HG03135 (cell line): ENCODE data around the gene PRKAG3.

Experiments used
- ATAC-seq: cut with Tn5 transposase; IDR thresholded peaks from one replicate; pipeline ENCODE4 v1.9.1; 2021; ENCODE audit warnings: mild to moderate bottlenecking, moderate library complexity; ENCODE audit not compliant: unreplicated experiment

Gene PRKAG3

GRCh38 chr2:218831378-218831990 lies at the start of gene PRKAG3:
Gene PRKAG3 (minus strand): TSS chr2:218831803.
- no peak for ATAC-seq

GRCh38 chr2:218880859-218881594 lies 49.4 kb upstream of the PRKAG3 start:
- no peak for ATAC-seq

DNA sequence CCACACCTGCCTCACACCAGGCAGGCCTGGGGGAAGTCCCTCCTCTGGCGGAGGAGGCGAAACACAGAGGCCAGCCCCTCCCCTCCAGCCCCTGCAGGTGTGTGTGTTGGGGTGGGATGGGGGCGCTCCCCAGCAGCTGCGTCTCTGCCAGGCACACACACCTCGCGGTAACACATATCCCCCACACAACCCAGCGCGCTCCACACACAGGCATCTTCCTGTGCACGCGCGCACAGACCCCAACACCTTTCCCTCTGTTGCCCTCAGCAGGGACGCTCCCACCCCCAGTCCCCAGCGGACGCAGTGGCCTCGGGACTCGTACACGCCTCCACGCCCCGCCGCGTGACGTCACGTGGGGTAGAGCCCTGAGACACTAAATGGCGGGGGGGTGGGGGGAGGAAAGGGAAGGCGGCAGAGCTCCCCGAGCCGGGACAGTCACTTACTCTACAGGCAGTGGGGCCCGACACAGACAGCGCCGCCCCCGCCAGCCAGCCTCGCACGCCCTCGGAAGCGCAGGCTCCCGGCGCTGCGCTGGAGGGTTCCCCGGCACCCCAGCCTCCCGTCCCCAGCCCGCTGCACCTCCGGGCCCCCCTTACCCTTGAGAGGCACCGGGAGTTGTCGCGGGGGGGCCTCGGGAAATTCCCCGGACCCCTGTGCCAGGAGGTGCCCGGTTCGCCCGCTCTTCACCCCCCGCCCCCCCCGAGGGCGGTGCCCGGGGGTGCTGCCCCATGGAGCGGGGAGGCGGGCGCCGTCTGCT lies 48.7 kb upstream of the PRKAG3 start, which contains the start of gene WNT10A:
Gene WNT10A, plus strand, starts transcription at position 751 of the 757 bp plus-strand sequence. CDS start 144 bp downstream, outside the sequence.
- ATAC-seq: peak; percentile 61

DNA sequence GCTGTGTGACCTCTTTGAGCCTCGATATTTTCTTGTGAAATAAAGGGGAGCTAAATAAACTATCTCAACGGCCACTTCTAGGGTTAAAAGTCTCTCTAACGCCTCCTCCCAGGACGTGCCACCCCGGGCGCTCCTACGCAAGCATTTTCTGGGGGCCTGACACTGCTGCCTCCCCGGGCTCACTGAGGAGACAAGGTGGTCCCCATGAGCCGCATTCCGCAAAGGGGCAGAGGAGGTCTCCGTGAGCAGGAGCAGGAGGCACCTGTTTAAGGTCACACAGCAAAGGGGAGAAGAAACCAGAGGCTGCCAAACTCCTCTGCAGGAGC lies 48.1 kb upstream of the PRKAG3 start:
- no peak for ATAC-seq

GRCh38 chr2:218878926-218879761 lies 47.5 kb upstream of the PRKAG3 start:
- no peak for ATAC-seq

DNA sequence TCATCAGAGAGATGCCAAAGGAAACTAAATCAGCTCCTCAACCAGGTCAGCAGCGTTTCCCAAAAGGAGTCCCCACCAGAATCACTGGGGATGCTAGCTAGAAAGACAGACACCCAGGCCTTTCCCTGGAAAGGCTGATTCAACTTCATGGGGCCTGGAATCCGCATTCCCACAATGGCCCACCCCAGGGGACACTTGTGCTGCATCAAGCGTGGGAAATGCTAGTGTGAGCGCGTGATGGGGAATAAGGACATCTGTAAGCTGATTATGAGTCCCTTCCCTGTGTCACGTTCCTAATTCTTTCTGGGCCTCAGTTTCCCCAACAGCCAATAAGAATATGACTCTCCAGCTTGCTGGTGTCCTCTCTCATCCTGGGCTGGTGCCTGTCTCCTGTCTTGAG lies 46.9 kb upstream of the PRKAG3 start:
- ATAC-seq: no peak

DNA sequence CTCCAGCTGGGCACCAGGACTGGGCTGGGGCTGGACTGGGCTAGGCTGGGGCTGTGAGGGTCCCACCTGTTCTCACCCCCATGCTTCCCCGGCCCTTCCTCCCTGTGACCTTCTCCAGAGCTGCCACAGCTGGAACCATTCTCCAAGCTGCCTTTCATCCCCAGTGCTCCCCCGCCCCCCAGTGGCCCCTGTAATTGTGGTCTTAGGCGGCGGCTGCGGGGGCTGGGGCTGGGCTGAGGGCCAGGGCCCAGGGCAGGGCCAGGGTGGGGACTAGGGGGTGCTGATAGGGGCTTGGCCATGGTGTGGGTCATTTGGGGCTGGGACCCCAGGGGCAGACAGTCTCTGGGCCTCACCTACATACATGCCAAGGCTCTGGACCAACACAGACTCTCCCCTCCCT lies 46.3 kb upstream of the PRKAG3 start:
- no peak for ATAC-seq

DNA sequence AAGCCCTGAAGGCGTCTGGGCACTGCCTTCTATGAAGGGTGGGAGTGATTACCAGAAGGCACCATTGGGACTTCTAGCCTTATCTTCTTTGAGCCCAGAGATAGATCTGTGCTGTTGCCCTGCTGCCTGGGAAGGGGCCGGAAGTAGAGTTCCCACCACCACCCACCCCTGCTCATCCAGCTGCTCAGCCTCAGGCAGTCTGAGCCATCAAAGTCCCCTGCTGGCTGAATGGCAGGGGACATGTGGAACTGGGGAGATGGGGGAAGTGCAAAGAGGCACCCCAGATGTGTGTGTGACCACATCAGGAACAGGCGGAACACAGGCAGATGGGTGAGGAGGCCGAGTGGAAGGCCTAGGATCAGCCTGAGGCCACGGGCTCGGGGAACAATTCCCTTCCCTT lies 45.7 kb upstream of the PRKAG3 start:
- ATAC-seq: no peak

GRCh38 chr2:218876562-218877219 lies 45.1 kb upstream of the PRKAG3 start:
- no peak for ATAC-seq

DNA sequence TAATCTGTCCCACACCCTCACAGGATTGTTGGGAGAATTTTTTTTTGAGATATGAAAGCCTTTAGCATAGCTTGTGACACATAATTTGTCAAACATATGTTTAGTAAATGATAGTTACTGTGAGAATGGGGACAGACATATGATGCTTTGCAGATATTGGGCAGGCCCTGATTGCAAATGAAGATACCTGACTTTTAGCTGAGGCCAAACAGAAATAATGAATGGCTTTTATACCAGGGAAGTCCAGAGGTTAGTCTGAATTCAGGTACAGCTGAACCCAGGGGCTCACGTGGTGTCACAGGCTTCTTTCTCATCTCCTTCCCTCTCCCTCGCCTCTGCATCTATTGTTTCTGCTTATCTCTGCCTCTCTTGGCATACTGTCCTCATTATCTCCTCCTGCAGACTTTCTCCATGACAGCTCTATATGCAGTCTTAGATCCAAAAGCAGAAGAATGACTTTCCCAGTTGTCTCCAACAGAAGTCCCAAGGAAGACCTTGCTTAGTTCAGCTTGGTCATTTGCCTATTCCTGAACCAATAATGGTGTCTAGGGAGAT lies 44.2 kb upstream of the PRKAG3 start:
- no peak for ATAC-seq

GRCh38 chr2:218873359-218874194 lies 42.0 kb upstream of the PRKAG3 start:
- no peak for ATAC-seq

DNA sequence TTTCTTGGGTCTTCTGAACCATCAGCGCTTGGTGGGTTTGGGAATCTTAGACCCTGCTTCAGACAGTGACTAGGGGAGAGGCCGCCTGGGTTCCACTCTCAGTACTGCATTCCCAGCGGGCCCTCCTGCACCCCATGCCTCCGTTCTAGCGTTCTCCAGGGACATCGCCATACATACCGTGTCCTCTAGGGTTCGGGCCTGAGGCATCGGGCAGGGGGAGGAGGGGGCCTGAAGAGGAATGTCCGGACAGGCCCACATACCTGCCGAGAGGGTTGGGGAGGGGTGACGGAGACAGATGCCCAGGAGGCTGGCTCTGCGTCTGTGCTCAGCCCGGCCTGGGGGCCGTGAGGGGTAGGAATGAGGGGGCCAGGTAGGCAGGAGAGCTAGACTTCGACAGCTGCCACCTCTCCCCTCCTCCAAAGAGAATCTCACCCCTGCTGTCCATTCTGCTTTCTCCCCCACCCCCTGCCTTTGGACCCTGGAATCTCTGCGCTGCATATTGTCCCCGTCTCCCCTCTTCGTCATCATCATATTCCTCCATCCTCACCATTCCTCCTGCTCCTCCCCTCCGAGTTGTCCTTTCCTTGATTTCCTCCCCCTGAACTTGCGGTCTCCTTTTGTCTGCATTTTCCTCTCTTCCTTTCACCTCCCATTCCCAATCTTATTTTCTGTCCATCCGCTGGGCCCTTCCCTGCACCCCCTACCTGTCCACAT lies 41.2 kb upstream of the PRKAG3 start:
- ATAC-seq: no peak

- ATAC-seq: no peak
These were observed 40.0 kb upstream of the PRKAG3 start for GRCh38 chr2:218871345-218872302.

- no peak for ATAC-seq
These were observed 39.4 kb upstream of the PRKAG3 start for GRCh38 chr2:218870984-218871344.

- ATAC-seq: no peak
These were observed 37.5 kb upstream of the PRKAG3 start for GRCh38 chr2:218869064-218869463.

DNA sequence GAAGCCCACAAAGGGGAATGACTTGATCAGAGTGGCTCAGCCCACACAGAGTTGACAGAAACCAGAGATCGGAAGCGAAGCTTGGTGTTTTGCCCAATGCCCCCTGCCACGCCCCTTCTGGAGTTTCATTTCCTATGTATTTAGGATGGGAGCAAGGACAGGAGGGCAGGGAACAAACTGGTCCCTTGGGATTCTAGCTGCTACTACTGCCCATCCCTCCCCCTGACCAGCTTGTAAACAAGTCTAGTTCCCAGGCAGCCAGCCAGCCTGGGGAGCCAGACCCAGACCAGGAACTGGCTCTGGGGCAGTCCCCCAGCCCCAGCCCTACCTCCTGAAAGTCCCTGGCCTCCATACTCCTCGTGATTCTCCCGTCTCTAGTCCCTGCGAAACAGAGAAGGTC lies 36.3 kb upstream of the PRKAG3 start:
- no peak for ATAC-seq

GRCh38 chr2:218865999-218866398 lies 34.4 kb upstream of the PRKAG3 start:
- no peak for ATAC-seq

- ATAC-seq: no peak
These were observed 33.8 kb upstream of the PRKAG3 start for GRCh38 chr2:218865396-218865795.
